ENCODE results near the gene SYT12. TPM values are rescaled to one million over a fixed set of nuclear protein-coding genes. Genes with fewer than 3 reads are reported as not detected.

Gene SYT12
- total and polyA plus RNA-seq, 9 of the 15 experiments (the other 6 are each of a cell fraction or from before 2014, with no cell fraction given) = 0.03 to 0.11 (median 0.03) TPM; not detected in 4

- no peaks in the 10 kb centered on the region for H3K9me1 ChIP-seq (ENCODE audit: control insufficient read depth, insufficient read depth, low read length)
- H3K27me3 ChIP-seq (ENCODE audit: control insufficient read depth in 2 of 2, insufficient read depth in 2 of 2, low read length in 2 of 2) = peaks cover 21 to 56% of the 10 kb centered on the region in 2 experiments; a peak in 4 of 5 replicates
- no peak overlapping the region for H3K27ac ChIP-seq (ENCODE audit: extremely low read depth, low read depth, low read length)
- no peak for FAIRE-seq
- H2AFZ ChIP-seq (ENCODE audit: low read depth, low read length) = no peak overlapping the region
- no peak overlapping the region for H3K4me2 ChIP-seq (ENCODE audit: insufficient read depth, low read length)
- no peaks in the 10 kb centered on the region for H3K36me3 ChIP-seq (ENCODE audit: control insufficient read depth, insufficient read depth, low read length)
- intact Hi-C loops (cut with micrococcal nuclease) = no loop called here
- ChIA-PET POLR2A (interaction anchor here (0.6 to 2.1 kb wide), 3 partner anchors 9 to 295 kb away, joined by 3 to 6 read pairs (median 3); no protein-coding TSS in a partner anchor), CTCF (ENCODE audit: low intra/inter-chr PET ratio) (no interaction called here)
- H3K4me3 ChIP-seq = no peak overlapping the region
- no peak overlapping the region for H3K9ac ChIP-seq (ENCODE audit: insufficient read depth in 1 of 2, low read depth in 2 of 2, low read length in 2 of 2)
- DNase-seq (ENCODE audit: extremely low read depth in 1 of 4, low spot score in 3 of 4) = peak in 2 of 4 experiments; percentile 44 to 53
- H3K79me2 ChIP-seq (ENCODE audit: control insufficient read depth, insufficient read depth, low read length) = no peaks in the 10 kb centered on the region
- H3K9me3 ChIP-seq (replicated peaks; ENCODE audit: control insufficient read depth, insufficient read depth, low read depth, low read length) = no peaks in the 10 kb centered on the region
- H3K4me1 ChIP-seq (replicated peaks in 1 of 2; ENCODE audit: control insufficient read depth in 2 of 2, insufficient read depth in 2 of 2, low read length in 2 of 2) = peaks cover 0 to 16% of the 10 kb centered on the region in 2 experiments; a peak in 3 of 5 replicates
- ATAC-seq = no peak
- WGBS (ENCODE audit: insufficient coverage, low coverage, missing lambda C conversion rate) = 27% methylated on average over 6 of the region's 6 CpGs
- TF ChIP-seq RBBP5 (IDR thresholded peaks at IDR 0.05; ENCODE audit: borderline replicate concordance, insufficient read depth, low read length, poor library complexity, severe bottlenecking) (no peak), RFX1 (IDR thresholded peaks at IDR 0.05) (peak; percentile 79)
- in situ Hi-C loops (cut with MboI) = no loop called here
- BruUV-seq (replicated peaks) = no TSS peak
- H4K20me1 ChIP-seq (replicated peaks; ENCODE audit: control insufficient read depth, insufficient read depth, low read length) = peaks cover 4% of the 10 kb centered on the region
These were observed 5.1 kb downstream of the SYT12 start for GRCh38 chr11:67027943-67028542.

DNA sequence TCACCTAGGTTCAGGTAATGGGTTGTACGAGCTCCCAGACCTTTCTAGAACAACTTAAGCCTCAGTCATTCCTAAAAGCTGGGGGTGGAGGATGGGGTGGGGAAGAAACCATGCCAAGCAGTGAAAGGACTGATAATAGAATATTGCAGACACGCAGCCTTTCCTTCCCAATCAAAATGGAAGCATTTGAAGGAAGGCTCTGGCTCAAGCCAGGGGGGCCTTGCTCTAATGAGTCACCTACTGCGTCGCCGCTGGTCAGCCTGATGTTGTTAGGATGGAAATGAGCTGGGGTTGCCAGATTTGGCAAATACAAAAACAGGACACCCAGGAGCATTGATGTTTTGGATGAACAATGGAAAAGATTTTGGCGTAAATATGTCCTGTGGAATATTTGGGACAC is 6.2 kb downstream of the SYT12 start:
- Histone ChIP-seq H3K4me1 (replicated peaks in 1 of 2; ENCODE audit: control insufficient read depth in 2 of 2, insufficient read depth in 2 of 2, low read length in 2 of 2) (peaks cover 0 to 11% of the 10 kb centered on the region in 2 experiments; a peak in 3 of 5 replicates), H3K36me3 (ENCODE audit: control insufficient read depth, insufficient read depth, low read length) (no peaks in the 10 kb centered on the region), H2AFZ (ENCODE audit: low read depth, low read length) (no peak overlapping the region), H4K20me1 (replicated peaks; ENCODE audit: control insufficient read depth, insufficient read depth, low read length) (peaks cover 4% of the 10 kb centered on the region), H3K27ac (ENCODE audit: extremely low read depth, low read depth, low read length) (no peak overlapping the region), H3K9me1 (ENCODE audit: control insufficient read depth, insufficient read depth, low read length) (no peaks in the 10 kb centered on the region), H3K9ac (ENCODE audit: insufficient read depth in 1 of 2, low read depth in 2 of 2, low read length in 2 of 2) (no peak overlapping the region), H3K27me3 (ENCODE audit: control insufficient read depth in 2 of 2, insufficient read depth in 2 of 2, low read length in 2 of 2) (peaks cover 27 to 65% of the 10 kb centered on the region in 2 experiments; a peak in 4 of 5 replicates), H3K4me3 (no peak overlapping the region), H3K9me3 (replicated peaks; ENCODE audit: control insufficient read depth, insufficient read depth, low read depth, low read length) (no peaks in the 10 kb centered on the region), H3K79me2 (ENCODE audit: control insufficient read depth, insufficient read depth, low read length) (no peaks in the 10 kb centered on the region), H3K4me2 (ENCODE audit: insufficient read depth, low read length) (no peak overlapping the region)
- ChIA-PET POLR2A (interaction anchor here (0.9 kb wide), 1 partner anchor 9 kb away, joined by 3 read pairs; no protein-coding TSS in a partner anchor), CTCF (ENCODE audit: low intra/inter-chr PET ratio) (no interaction called here)
- intact Hi-C loops (cut with micrococcal nuclease) = no loop called here
- 0% methylated on average over 6 of the region's 6 CpGs for WGBS (ENCODE audit: insufficient coverage, low coverage, missing lambda C conversion rate)
- no peak for FAIRE-seq
- TF ChIP-seq USF1 (CRISPR knock-in tag; IDR thresholded peaks at IDR 0.05) (no peak), ZFP91 (CRISPR knock-in tag; IDR thresholded peaks at IDR 0.05) (no peak), NELFE (IDR thresholded peaks at IDR 0.05; ENCODE audit: insufficient read depth, insufficient read length) (no peak)
- in situ Hi-C loops (cut with MboI) = no loop called here
- ATAC-seq = no peak
- DNase-seq (ENCODE audit: extremely low read depth in 1 of 4, low spot score in 3 of 4) = no peak
- no TSS peak for BruUV-seq (replicated peaks)

Data from K562 (cell line).